ENCODE measurements around the gene ALKBH3.

The ALKBH3 gene

DNA sequence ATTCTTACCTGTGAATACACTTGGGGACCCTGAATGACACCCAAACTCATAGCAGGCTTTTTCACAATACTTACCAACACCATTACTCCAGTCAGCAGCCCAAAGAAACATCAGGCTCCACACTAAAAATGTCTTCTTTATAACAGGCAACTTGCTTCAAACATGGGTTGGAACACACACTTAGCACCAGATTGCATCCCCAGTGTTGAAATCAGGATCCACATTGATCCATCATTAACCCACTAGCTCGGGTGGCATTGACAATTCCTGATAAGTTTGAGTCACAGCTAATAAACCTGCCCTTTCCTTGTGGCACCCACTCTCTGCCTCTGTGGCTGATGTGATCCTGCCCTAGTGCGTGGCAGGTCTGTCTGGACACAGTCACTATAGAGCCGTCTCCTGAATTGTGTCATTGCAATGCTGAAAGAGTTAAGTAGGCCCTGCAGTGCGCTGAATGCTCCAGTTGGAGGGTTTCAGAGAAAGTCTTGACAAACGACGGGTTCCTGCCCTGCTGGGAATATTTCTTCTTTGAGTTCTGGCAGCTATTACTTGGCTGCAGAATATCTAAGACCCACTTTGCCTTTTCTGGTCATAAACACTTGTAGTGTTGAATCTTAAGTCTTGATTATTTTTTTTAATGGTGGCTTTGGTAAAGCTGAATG lies 42.2 kb downstream of the ALKBH3 start:
- no peaks in the 10 kb centered on the region for H3K27me3 ChIP-seq (ENCODE audit: insufficient read depth, poor library complexity, severe bottlenecking)
- H3K4me1 ChIP-seq (ENCODE audit: insufficient read depth, poor library complexity, severe bottlenecking): peaks cover 12% of the 10 kb centered on the region
- peaks cover 14% of the 10 kb centered on the region for H3K36me3 ChIP-seq (ENCODE audit: low read depth)
- TF ChIP-seq, protein P1, sequence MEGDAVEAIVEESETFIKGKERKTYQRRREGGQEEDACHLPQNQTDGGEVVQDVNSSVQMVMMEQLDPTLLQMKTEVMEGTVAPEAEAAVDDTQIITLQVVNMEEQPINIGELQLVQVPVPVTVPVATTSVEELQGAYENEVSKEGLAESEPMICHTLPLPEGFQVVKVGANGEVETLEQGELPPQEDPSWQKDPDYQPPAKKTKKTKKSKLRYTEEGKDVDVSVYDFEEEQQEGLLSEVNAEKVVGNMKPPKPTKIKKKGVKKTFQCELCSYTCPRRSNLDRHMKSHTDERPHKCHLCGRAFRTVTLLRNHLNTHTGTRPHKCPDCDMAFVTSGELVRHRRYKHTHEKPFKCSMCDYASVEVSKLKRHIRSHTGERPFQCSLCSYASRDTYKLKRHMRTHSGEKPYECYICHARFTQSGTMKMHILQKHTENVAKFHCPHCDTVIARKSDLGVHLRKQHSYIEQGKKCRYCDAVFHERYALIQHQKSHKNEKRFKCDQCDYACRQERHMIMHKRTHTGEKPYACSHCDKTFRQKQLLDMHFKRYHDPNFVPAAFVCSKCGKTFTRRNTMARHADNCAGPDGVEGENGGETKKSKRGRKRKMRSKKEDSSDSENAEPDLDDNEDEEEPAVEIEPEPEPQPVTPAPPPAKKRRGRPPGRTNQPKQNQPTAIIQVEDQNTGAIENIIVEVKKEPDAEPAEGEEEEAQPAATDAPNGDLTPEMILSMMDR (IDR thresholded peaks at IDR 0.05; ENCODE audit: poor library complexity, severe bottlenecking): no peak
- DNase-seq (ENCODE audit: low spot score) (no peak), ATAC-seq (ENCODE audit: low read depth) (no peak)
- no peaks in the 10 kb centered on the region for H3K9me3 ChIP-seq (ENCODE audit: severe bottlenecking)
- H3K27ac ChIP-seq (ENCODE audit: poor library complexity, severe bottlenecking): no peak overlapping the region
- H3K4me3 ChIP-seq (ENCODE audit: severe bottlenecking): no peak overlapping the region

DNA sequence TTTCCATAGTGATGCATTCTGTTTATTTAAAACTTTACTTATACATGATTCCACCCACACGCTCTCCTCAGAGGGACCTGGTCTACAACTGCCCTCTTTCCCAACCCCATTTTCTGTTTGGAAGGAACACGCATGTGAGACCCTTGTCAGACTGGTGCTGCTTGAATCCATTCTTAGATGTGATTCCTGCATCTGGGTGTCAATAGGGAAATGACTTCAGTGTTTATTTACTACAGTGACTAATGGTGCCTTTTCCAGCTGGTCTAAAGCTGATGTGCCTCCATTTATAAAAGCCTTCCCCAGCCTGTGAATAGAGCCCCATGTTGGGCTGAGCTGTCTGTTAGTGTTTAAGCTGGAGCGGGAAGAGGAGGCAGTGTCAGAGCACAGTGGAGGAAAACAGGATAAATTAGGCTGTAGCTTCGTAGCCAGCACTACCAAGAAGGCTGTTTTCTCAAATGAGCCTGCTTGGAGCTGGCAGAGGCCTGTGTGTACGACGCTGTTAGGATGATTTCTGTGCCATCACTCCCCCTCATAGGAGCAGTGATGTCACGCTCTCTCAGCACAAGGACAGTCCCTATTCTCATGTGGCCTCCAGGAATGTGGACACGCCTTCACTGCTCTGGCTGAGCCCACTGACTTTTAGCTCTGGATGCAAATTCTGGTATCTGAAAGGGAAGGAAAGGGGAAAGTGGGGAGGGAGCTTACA lies 42.9 kb downstream of the ALKBH3 start:
- Histone ChIP-seq H3K27me3 (ENCODE audit: insufficient read depth, poor library complexity, severe bottlenecking) (no peaks in the 10 kb centered on the region), H3K4me3 (ENCODE audit: severe bottlenecking) (no peak overlapping the region), H3K36me3 (ENCODE audit: low read depth) (peaks cover 10% of the 10 kb centered on the region), H3K4me1 (ENCODE audit: insufficient read depth, poor library complexity, severe bottlenecking) (peaks cover 12% of the 10 kb centered on the region), H3K9me3 (ENCODE audit: severe bottlenecking) (no peaks in the 10 kb centered on the region), H3K27ac (ENCODE audit: poor library complexity, severe bottlenecking) (no peak overlapping the region)
- TF ChIP-seq, protein P1 (IDR thresholded peaks at IDR 0.05; ENCODE audit: poor library complexity, severe bottlenecking): no peak
- ATAC-seq (ENCODE audit: low read depth) (no peak), DNase-seq (ENCODE audit: low spot score) (no peak)

DNA sequence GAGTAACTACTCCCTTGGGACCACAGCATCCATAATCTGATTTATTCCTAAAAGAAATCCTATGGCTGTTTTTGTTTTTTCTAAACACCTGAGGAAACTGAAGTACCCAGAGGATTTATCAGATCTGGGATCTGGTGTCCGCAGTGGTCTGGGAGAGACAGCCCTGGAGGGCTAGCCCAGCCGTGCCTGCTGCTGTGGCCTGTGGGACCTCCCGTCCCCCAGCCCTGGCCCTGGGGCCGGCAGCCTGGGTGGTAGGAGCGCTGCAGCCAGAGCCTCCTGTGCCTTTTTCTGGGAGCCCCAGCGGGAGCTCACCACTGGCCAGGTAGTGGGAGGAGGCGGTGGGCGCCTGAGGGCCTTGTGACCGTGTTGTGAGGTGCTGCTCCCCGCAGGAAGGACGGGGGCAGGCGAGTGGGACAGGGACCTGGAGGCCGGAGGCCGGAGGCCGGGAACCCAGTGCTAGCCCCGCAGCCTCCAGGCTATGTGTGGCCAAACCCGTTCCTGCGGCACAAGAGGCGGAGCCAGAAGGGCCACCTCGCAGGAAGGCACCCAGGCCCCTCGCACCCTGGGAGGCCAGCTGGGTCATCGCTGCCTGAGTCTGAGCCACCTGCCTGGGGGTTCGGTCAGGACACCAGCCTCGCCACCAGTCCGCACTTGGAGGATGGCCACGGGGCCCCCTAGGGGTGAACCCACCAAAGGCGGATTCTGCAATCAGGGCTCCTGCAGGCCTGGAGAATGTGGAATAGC lies 43.7 kb downstream of the ALKBH3 start:
- H3K36me3 ChIP-seq (ENCODE audit: low read depth): peaks cover 7% of the 10 kb centered on the region
- peaks cover 12% of the 10 kb centered on the region for H3K4me1 ChIP-seq (ENCODE audit: insufficient read depth, poor library complexity, severe bottlenecking)
- H3K27ac ChIP-seq (ENCODE audit: poor library complexity, severe bottlenecking): no peak overlapping the region
- no peaks in the 10 kb centered on the region for H3K27me3 ChIP-seq (ENCODE audit: insufficient read depth, poor library complexity, severe bottlenecking)
- DNase-seq (ENCODE audit: low spot score) (no peak), ATAC-seq (ENCODE audit: low read depth) (no peak)
- TF ChIP-seq, protein P1 (IDR thresholded peaks at IDR 0.05; ENCODE audit: poor library complexity, severe bottlenecking): no peak
- no peaks in the 10 kb centered on the region for H3K9me3 ChIP-seq (ENCODE audit: severe bottlenecking)
- no peak overlapping the region for H3K4me3 ChIP-seq (ENCODE audit: severe bottlenecking)

DNA sequence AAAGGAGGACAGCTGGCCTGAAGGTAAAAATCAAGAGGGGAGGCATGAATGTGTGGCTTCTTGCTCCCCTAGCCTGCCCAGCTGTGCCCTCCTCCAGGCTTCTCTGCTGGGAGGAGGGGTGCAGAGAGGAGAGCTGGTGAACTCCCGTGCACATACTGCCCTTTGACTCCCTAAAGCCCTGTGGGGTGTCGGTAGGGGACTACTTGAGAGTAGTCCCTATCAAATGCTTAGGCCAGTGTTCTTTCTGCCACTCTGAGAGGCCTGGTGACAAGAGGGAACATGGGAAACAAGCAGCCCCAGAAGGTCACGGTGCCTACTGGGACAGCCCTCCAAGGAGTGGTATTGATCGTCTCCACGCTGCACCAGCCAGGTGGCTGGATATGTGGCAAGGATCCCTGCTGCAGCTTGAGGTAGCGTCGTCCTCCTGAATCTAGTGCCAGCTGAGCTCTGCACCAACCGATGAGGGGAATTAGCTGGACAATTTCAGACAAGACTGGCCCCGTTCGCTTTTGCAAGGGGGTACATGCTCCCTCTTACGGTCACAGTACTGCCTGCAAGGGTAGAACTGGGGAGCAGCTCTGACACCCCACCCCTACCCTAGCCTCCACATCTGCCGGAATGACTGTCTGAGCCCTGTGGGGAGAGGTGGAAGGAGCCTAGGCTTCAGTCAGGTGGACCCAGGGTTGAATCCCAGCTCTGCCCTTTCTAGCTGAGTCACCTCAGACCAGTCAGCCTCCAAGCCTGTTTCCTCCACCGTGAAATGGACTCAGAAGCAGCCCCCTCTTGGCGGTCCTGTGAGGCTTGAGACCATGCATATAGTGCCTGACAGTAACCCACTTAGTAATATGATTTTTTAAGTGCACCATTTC lies 44.7 kb downstream of the ALKBH3 start:
- Histone ChIP-seq H3K36me3 (ENCODE audit: low read depth) (no peaks in the 10 kb centered on the region), H3K27me3 (ENCODE audit: insufficient read depth, poor library complexity, severe bottlenecking) (no peaks in the 10 kb centered on the region), H3K27ac (ENCODE audit: poor library complexity, severe bottlenecking) (no peak overlapping the region), H3K9me3 (ENCODE audit: severe bottlenecking) (no peaks in the 10 kb centered on the region), H3K4me3 (ENCODE audit: severe bottlenecking) (no peak overlapping the region), H3K4me1 (ENCODE audit: insufficient read depth, poor library complexity, severe bottlenecking) (peaks cover 8% of the 10 kb centered on the region)
- DNase-seq (ENCODE audit: low spot score): no peak
- TF ChIP-seq, protein P1 (IDR thresholded peaks at IDR 0.05; ENCODE audit: poor library complexity, severe bottlenecking): no peak
- ATAC-seq (ENCODE audit: low read depth): no peak

Data from RWPE2 (cell line).